Body of pancreas (tissue), 4 donors: ENCODE measurements around the gene VWCE. TPM values are rescaled to one million over a fixed set of nuclear protein-coding genes. Genes with fewer than 3 reads are reported as not detected.

ENCODE experiments used
- ATAC-seq: fragments of 150-250 bp; one replicate; pipeline ENCODE4 v1.9.1; 2016
- DNase-seq, 4 donors: peaks; one replicate each; pipeline ENCODE4 v3.0.0-alpha.2; 2019
- H3K27ac ChIP-seq, 4 donors: fragments of 200-600 bp; sonication (generic); 1 replicate in 3 of 4; 2 replicates in 1 of 4; pipeline versions ENCODE4 v1.5.1 to v1.6.1; 2016 to 2019; ENCODE audit warnings: mild to moderate bottlenecking in 1 of 4, mixed read lengths in 1 of 4, moderate library complexity in 1 of 4
- H3K27me3 ChIP-seq, 2 donors: fragments of 200-600 bp; sonication (generic); one replicate each; pipeline ENCODE4 v1.6.0; 2016; ENCODE audit warnings: mild to moderate bottlenecking in 1 of 2
- H3K36me3 ChIP-seq, 2 donors: fragments of 200-600 bp; sonication (generic); replicated peaks in 1 of 2; 2 replicates each; pipeline ENCODE4 v1.5.1; 2016; ENCODE audit warnings: low read depth in 2 of 2; ENCODE audit not compliant: insufficient read depth in 1 of 2
- H3K4me1 ChIP-seq: fragments of 200-600 bp; sonication (generic); one replicate; pipeline ENCODE4 v1.6.0; 2016
- H3K4me3 ChIP-seq, 2 donors: fragments of 200-600 bp; sonication (generic); 1 replicate in 1 of 2; 2 replicates in 1 of 2; pipeline ENCODE4 v1.5.1; 2016 to 2019
- H3K9me3 ChIP-seq, 3 donors: fragments of 200-600 bp; sonication (generic); 1 replicate in 2 of 3; 2 replicates in 1 of 3; pipeline ENCODE4 v1.5.1; 2016
- POLR2A ChIP-seq, 3 donors: fragments of 450-650 bp; IDR thresholded peaks; one replicate each; pipeline ENCODE4 v1.6.1; 2016; ENCODE audit warnings: antibody characterized with exemption in 3 of 3, mild to moderate bottlenecking in 2 of 3
- WGBS, 2 donors: methylation state at CpG; one replicate each; pipeline ENCODE4 v1.1.5; 2017; 5-methylcytosine and 5-hydroxymethylcytosine counted together
- intact Hi-C: fragments of 100-400 bp; cut with DNase I; formaldehyde crosslinking; loops from one replicate; pipeline ENCODE4 v1.15.1; 2023
- total RNA-seq, 2 donors: library from RNA; depleted of rRNA; stranded (reverse); fragments of >200 nt; gene quantifications; one replicate each; pipeline ENCODE4 v1.1.0, GENCODE V29; 2016
- TF ChIP-seq, protein P1 (sequence below), 7 experiments: fragments of 450-650 bp in 4 of 7; fragments of 200-600 bp in 3 of 7; sonication (generic) in 3 of 7; IDR thresholded peaks; one replicate each; pipeline ENCODE4 v1.5.1; 2016 to 2019; ENCODE audit warnings: antibody characterized with exemption in 7 of 7

VWCE gene
- total RNA-seq, 2 donors from 2014 or later = 4.3 TPM; not detected in 1

DNA sequence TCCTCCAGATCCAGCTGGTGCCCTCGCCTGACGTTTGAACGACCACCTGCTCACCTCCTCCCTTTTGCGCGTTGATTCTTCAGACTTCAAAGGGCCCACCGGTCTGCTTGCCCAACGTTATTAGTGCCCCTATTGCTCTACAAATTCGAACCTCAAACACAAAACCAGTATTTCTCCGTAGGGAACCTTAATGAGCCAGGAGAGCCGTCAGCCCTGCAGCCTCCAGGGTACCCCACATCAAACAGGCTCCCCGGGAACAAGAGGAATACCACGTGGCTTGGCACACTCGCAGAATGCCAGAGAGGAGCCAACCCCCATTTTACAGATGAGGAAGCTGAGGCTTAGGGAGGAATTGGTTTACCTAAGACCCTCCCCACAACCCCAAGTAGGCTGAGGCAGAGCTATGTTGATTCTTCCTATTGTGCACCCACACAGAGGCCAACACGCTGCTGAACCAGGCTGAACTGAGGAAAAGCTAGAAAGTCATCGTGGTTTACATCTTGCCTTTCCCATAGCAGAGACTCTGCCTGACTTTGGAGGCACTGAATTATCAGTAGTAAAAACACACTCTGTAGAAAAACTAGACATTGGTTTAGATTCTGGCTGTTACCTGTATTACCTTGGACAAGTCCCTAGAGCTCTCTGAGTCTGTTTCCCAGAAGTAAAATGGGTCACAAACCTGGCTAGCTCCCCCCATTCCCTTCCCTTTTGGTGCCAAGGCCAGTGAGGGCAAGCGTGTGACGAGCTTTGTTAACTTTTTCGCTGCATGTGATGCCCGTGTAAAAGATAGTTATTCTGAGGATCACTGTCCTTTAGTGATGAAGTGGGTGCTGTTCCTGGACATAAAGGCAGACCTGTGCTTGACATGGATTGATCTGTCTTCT lies 38.7 kb upstream of the VWCE start:
- 20 to 26% methylated on average over 16 to 19 of the region's 19 CpGs for WGBS, 2 donors
- TF ChIP-seq POLR2A (IDR thresholded peaks at IDR 0.05) = no peak
- TF ChIP-seq, protein P1, sequence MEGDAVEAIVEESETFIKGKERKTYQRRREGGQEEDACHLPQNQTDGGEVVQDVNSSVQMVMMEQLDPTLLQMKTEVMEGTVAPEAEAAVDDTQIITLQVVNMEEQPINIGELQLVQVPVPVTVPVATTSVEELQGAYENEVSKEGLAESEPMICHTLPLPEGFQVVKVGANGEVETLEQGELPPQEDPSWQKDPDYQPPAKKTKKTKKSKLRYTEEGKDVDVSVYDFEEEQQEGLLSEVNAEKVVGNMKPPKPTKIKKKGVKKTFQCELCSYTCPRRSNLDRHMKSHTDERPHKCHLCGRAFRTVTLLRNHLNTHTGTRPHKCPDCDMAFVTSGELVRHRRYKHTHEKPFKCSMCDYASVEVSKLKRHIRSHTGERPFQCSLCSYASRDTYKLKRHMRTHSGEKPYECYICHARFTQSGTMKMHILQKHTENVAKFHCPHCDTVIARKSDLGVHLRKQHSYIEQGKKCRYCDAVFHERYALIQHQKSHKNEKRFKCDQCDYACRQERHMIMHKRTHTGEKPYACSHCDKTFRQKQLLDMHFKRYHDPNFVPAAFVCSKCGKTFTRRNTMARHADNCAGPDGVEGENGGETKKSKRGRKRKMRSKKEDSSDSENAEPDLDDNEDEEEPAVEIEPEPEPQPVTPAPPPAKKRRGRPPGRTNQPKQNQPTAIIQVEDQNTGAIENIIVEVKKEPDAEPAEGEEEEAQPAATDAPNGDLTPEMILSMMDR (IDR thresholded peaks at IDR 0.05) = no peak
- Histone ChIP-seq H3K36me3 (peaks cover 0 to 8% of the 10 kb centered on the region in 2 donors), H3K4me3 (peak overlapping the region; percentile 91 to 97), H3K27me3 (no peaks in the 10 kb centered on the region), H3K27ac (peak overlapping the region; percentile 89 to 90 (median 90)), H3K4me1 (peaks cover 50% of the 10 kb centered on the region), H3K9me3 (no peaks in the 10 kb centered on the region)
- DNase-seq (no peak), ATAC-seq (no peak)
- intact Hi-C loops = no loop called here

DNA sequence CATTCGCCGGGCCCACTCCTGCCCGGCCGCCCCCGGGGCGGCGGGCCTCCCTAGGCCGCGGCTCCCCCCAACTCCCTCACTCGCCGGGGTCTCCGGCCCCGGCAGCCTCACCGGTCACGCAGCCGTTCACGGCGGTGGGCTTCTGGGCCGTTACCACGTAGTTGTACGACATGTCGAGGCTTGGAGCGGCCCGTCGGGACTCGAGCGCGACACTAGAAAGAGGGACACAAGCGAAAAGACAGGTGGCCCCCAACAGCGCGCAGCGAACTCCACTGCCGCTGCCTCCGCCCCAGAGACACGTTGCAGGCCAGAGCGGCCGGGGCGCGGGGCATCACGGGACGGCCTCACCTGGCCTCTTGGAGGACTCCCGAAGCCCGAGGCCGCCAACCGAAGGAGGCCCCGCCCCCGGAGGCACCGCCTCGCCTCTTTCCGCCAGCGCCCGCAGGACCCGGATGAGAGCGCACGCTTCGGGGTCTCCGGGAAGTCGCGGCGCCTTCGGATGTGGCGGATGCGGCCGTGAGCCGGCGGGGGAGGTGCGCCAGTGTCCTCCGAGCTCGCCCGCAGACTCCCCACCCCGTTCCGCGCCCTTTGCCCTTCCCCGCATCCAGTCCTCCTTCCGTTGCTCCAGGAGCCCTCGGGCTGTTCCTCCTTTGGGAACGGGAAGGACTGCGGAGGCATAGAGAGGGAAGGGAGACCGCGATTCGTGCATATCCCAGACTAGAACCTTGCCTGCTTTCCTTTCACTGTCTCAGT lies 37.9 kb upstream of the VWCE start, which contains the start of the genes DDB1 and TKFC:
Gene DDB1 (minus strand): TSS at position 309 of the 753 bp plus-strand sequence. CDS start 137 bp downstream, at position 172.
Gene TKFC (plus strand): TSS at position 432 of the 753 bp plus-strand sequence. CDS start 1,501 bp downstream, outside the sequence.
- Histone ChIP-seq H3K27ac (peak within 1 kb of the TSS; percentile 89 to 90 (median 90)), H3K4me3 (peak within 1 kb of the TSS; percentile 91 to 97), H3K27me3 (no peaks in the 10 kb centered on the region), H3K9me3 (no peaks in the 10 kb centered on the region), H3K4me1 (peaks cover 50% of the 10 kb centered on the region), H3K36me3 (peaks cover 0 to 8% of the 10 kb centered on the region in 2 donors)
- 0% methylated on average over 32 to 79 of the region's 81 CpGs for WGBS, 2 donors
- ATAC-seq = peak; percentile 95
- TF ChIP-seq POLR2A (IDR thresholded peaks at IDR 0.05) = peak; percentile 73 to 92 (median 85)
- TF ChIP-seq, protein P1 (IDR thresholded peaks at IDR 0.05) = peak in 1 of 7 experiments; percentile 27
- peak; percentile 94 to 97 (median 96) for DNase-seq
- intact Hi-C loops = no loop called here

DNA sequence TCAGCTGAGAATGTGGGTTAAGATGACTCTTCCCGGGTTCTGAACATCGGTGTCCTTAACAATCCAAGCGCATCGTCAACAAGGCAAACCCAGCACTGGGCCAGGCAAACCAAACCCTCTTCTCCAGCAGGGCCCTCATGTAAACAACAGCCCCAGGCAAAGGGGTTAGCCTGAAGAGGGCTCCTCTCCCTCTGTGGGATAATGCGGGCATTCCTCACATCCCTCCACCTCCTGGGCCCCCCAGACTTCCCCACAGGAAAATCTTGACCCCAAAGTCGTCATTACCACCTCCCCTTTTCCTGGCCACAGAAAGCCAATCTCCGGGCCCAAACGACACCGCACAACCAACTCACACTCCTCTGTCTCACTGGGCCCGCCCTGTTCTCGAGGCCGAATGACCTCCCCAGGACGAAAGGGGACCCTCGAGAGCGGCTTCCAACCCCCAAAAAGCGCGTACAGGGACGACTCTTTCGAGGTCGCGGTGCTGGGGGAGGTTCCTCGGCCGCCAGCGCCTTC lies 37.2 kb upstream of the VWCE start:
- DNase-seq (no peak), ATAC-seq (no peak)
- peaks cover 0 to 8% of the 10 kb centered on the region in 2 donors for H3K36me3 ChIP-seq
- WGBS, 2 donors = 0 to 1% methylated on average over 9 to 17 of the region's 24 CpGs
- intact Hi-C loops = no loop called here
- H3K9me3 ChIP-seq = no peaks in the 10 kb centered on the region
- TF ChIP-seq, protein P1 (IDR thresholded peaks at IDR 0.05) = no peak
- no peak for TF ChIP-seq POLR2A (IDR thresholded peaks at IDR 0.05)
- H3K27me3 ChIP-seq = no peaks in the 10 kb centered on the region
- H3K4me1 ChIP-seq = peaks cover 55% of the 10 kb centered on the region
- H3K4me3 ChIP-seq = peak overlapping the region; percentile 91 to 97
- H3K27ac ChIP-seq = peak overlapping the region in 3 of 4 donors; percentile 89 to 90 (median 89)

DNA sequence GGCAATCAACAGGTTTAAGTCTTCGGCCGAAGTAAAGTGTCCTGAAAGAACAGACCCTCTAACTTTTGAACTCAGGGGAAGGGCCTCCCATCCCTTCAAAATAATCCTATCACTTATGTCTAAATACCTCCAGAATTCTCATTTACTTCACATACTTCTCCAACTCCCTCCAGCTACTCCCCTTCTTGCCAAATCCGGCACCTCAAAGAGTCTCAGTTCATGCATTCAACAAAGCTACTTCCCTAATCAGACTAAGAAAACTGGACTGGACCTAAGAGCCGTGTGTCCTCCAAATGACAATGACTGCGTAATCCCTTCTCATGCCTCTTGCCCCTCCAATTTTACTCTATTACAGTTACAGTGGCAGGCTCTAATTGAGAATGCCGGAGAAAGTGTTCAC lies 36.5 kb upstream of the VWCE start:
- H3K27me3 ChIP-seq = no peaks in the 10 kb centered on the region
- no peak for TF ChIP-seq POLR2A (IDR thresholded peaks at IDR 0.05)
- TF ChIP-seq, protein P1 (IDR thresholded peaks at IDR 0.05) = no peak
- no peak overlapping the region for H3K4me3 ChIP-seq
- peaks cover 0 to 8% of the 10 kb centered on the region in 2 donors for H3K36me3 ChIP-seq
- no peak overlapping the region for H3K27ac ChIP-seq
- DNase-seq = no peak
- intact Hi-C loops = no loop called here
- 39 to 43% methylated on average over 6 of the region's 6 CpGs for WGBS, 2 donors
- ATAC-seq = no peak
- H3K9me3 ChIP-seq = no peaks in the 10 kb centered on the region
- peaks cover 53% of the 10 kb centered on the region for H3K4me1 ChIP-seq
